K562 (cell line): ENCODE results near the gene YIPF4. TPM values are rescaled to one million over a fixed set of nuclear protein-coding genes. Genes with fewer than 3 reads are reported as not detected.

ENCODE experiments used
- GATA2 ChIP-seq: sonication (generic); formaldehyde crosslinking; IDR thresholded peaks from 2 replicates; pipeline ENCODE4 v1.4.0; 2020; ENCODE audit warnings: mild to moderate bottlenecking, missing genetic modification reagents
- GTF2E2 ChIP-seq: fragments of 200-800 bp; sonication (Bioruptor generic); IDR thresholded peaks from 2 replicates; pipeline ENCODE4 v1.6.1; 2016; ENCODE audit warnings: missing genetic modification characterization, missing compliant biosample characterization
- HES1 ChIP-seq: fragments of 450-650 bp; IDR thresholded peaks from 2 replicates; pipeline ENCODE4 v1.6.1; 2016; ENCODE audit warnings: low read depth, mild to moderate bottlenecking, moderate library complexity
- HINFP ChIP-seq: fragments of 450-650 bp; conservative IDR thresholded peaks from 2 replicates; pipeline ENCODE4 v1.6.1; 2016; ENCODE audit warnings: missing genetic modification characterization, low read depth, mild to moderate bottlenecking, control low read depth, missing compliant biosample characterization
- KDM4B ChIP-seq, 2 experiments: fragments of 450-650 bp in 1 of 2; sonication (generic) in 1 of 2; IDR thresholded peaks; 2 replicates each; pipeline ENCODE4 v1.6.1; 2016 to 2017; ENCODE audit warnings: borderline replicate concordance in 2 of 2, antibody characterized with exemption in 1 of 2, low read depth in 1 of 2, mild to moderate bottlenecking in 1 of 2
- MCM2 ChIP-seq: fragments of 450-650 bp; IDR thresholded peaks from 2 replicates; pipeline ENCODE4 v1.6.1; 2017; ENCODE audit warnings: low read depth, mild to moderate bottlenecking
- PHB2 ChIP-seq: fragments of 450-650 bp; IDR thresholded peaks from 2 replicates; pipeline ENCODE4 v1.6.1; 2017; ENCODE audit warnings: low read depth
- ZBTB1 ChIP-seq: sonication (generic); formaldehyde crosslinking; IDR thresholded peaks from 2 replicates; pipeline ENCODE4 v1.8.1; 2023; ENCODE audit warnings: missing genetic modification reagents, low read depth, mild to moderate bottlenecking, borderline replicate concordance
- ZNF316 ChIP-seq: fragments of 450-650 bp; IDR thresholded peaks from 2 replicates; pipeline ENCODE4 v1.6.1; 2016
- ZNF354B ChIP-seq: fragments of 250-450 bp; sonication (Bioruptor Pico); IDR thresholded peaks from 2 replicates; pipeline ENCODE4 v1.4.0; 2020
- ZNF589 ChIP-seq: fragments of 200-800 bp; sonication (Bioruptor generic); IDR thresholded peaks from 2 replicates; pipeline ENCODE4 v1.6.1; 2016; ENCODE audit warnings: low read depth, missing genetic modification characterization, missing compliant biosample characterization
- ZNF592 ChIP-seq: fragments of 450-650 bp; IDR thresholded peaks from 2 replicates; pipeline ENCODE4 v1.6.1; 2017; ENCODE audit warnings: antibody characterized with exemption, mild to moderate bottlenecking
- polyA plus RNA-seq, 8 experiments: library from polyadenylated mRNA; depleted of rRNA in 4 of 8; stranded (reverse) in 5 of 8; unstranded in 3 of 8; fragments of >200 nt; fragmentation: Nextera tagmentation in 2 of 8; fragmentation: Illumina TruSeq in 1 of 8; extraction: Ambion mirVana in 2 of 8; extraction: Trizol in 1 of 8; gene quantifications; 2 replicates each; pipeline versions ENCODE4 v1.2.1 to v1.2.3, GENCODE V29; 2011 to 2014; ENCODE audit warnings: inconsistent platforms in 1 of 8, missing spikeins in 1 of 8
- total RNA-seq, 7 experiments: library from RNA; depleted of rRNA in 6 of 7; stranded (reverse); fragments of >200 nt in 6 of 7; fragmentation: Illumina TruSeq in 2 of 7; extraction: Trizol in 2 of 7; gene quantifications; 2 replicates each; pipeline versions ENCODE4 v1.2.1 to v1.2.3, GENCODE V29; 2011 to 2021; ENCODE audit warnings: low replicate concordance in 1 of 7
- TF ChIP-seq, protein P1 (sequence below): fragments of 200-800 bp; sonication (Bioruptor generic); IDR thresholded peaks from 2 replicates; pipeline ENCODE4 v1.6.1; 2016; ENCODE audit warnings: missing genetic modification characterization, missing compliant biosample characterization
- TF ChIP-seq, protein P2 (sequence below): fragments of 250-450 bp; sonication (Bioruptor Pico); IDR thresholded peaks from 2 replicates; pipeline ENCODE4 v1.4.0; 2020; ENCODE audit warnings: mild to moderate bottlenecking

Gene YIPF4
- total and polyA plus RNA-seq, 9 of the 15 experiments (the other 6 are each of a cell fraction or from before 2014, with no cell fraction given), result 4.9 to 46.9 (median 17.5) TPM

GRCh38 chr2:32356681-32357317 is 79.1 kb downstream of the YIPF4 start, which contains the start of gene BIRC6 (continued):
- TF ChIP-seq, protein P1, sequence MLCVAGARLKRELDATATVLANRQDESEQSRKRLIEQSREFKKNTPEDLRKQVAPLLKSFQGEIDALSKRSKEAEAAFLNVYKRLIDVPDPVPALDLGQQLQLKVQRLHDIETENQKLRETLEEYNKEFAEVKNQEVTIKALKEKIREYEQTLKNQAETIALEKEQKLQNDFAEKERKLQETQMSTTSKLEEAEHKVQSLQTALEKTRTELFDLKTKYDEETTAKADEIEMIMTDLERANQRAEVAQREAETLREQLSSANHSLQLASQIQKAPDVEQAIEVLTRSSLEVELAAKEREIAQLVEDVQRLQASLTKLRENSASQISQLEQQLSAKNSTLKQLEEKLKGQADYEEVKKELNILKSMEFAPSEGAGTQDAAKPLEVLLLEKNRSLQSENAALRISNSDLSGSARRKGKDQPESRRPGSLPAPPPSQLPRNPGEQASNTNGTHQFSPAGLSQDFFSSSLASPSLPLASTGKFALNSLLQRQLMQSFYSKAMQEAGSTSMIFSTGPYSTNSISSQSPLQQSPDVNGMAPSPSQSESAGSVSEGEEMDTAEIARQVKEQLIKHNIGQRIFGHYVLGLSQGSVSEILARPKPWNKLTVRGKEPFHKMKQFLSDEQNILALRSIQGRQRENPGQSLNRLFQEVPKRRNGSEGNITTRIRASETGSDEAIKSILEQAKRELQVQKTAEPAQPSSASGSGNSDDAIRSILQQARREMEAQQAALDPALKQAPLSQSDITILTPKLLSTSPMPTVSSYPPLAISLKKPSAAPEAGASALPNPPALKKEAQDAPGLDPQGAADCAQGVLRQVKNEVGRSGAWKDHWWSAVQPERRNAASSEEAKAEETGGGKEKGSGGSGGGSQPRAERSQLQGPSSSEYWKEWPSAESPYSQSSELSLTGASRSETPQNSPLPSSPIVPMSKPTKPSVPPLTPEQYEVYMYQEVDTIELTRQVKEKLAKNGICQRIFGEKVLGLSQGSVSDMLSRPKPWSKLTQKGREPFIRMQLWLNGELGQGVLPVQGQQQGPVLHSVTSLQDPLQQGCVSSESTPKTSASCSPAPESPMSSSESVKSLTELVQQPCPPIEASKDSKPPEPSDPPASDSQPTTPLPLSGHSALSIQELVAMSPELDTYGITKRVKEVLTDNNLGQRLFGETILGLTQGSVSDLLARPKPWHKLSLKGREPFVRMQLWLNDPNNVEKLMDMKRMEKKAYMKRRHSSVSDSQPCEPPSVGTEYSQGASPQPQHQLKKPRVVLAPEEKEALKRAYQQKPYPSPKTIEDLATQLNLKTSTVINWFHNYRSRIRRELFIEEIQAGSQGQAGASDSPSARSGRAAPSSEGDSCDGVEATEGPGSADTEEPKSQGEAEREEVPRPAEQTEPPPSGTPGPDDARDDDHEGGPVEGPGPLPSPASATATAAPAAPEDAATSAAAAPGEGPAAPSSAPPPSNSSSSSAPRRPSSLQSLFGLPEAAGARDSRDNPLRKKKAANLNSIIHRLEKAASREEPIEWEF, result no peak
- TF ChIP-seq ZNF592 (0 out of 2 replicates have a peak, but pooled peaks have one; percentile 11), ZNF316 (no peak), ZNF589 (CRISPR knock-in tag) (no peak), GATA2 (CRISPR knock-in tag) (no peak), ZBTB1 (CRISPR knock-in tag) (no peak), PHB2 (no peak), KDM4B (IDR thresholded peaks at IDR 0.05; ENCODE audit: borderline replicate concordance in 2 of 2, low read depth in 1 of 2) (peak in 1 of 2 experiments; percentile 77; a peak in 1 of 4 replicates), HINFP (peak; percentile 65; the same call in 1 of the 2 replicates), ZNF354B (CRISPR knock-in tag) (no peak), HES1 (peak; percentile 90), GTF2E2 (tag) (no peak; the same call in 1 of the 2 replicates), MCM2 (no peak)
- TF ChIP-seq, protein P2, sequence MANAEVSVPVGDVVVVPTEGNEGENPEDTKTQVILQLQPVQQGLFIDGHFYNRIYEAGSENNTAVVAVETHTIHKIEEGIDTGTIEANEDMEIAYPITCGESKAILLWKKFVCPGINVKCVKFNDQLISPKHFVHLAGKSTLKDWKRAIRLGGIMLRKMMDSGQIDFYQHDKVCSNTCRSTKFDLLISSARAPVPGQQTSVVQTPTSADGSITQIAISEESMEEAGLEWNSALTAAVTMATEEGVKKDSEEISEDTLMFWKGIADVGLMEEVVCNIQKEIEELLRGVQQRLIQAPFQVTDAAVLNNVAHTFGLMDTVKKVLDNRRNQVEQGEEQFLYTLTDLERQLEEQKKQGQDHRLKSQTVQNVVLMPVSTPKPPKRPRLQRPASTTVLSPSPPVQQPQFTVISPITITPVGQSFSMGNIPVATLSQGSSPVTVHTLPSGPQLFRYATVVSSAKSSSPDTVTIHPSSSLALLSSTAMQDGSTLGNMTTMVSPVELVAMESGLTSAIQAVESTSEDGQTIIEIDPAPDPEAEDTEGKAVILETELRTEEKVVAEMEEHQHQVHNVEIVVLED, result peak; percentile 96
